Heart left ventricle (tissue), 16 donors: Measurements from ENCODE around the gene ALK. TPM values are rescaled to one million over a fixed set of nuclear protein-coding genes. Genes with fewer than 3 reads are reported as not detected.
"Not testable (repeated sequence)": the region's sequence is repeated elsewhere in the genome, so short reads cannot be mapped to it uniquely, and the experiment has no call there.

Experiments used
- ATAC-seq, 4 donors: fragments of 200-7000 bp; cut with Tn5 transposase; one replicate each; pipeline ENCODE4 v1.9.1; 2020 to 2022; ENCODE audit warnings: moderate library complexity in 4 of 4, mild to moderate bottlenecking in 3 of 4, moderate number of reproducible peaks in 1 of 4
- DNase-seq, 5 donors: peaks; one replicate each; pipeline ENCODE4 v3.0.0-alpha.2; 2020
- H3K27ac ChIP-seq, 12 donors: fragments of 200-600 bp; sonication (generic) in 4 of 12; one replicate each; pipeline versions ENCODE4 v1.5.0 to v1.8.0; 2016 to 2022; ENCODE audit warnings: mild to moderate bottlenecking in 2 of 12
- H3K27me3 ChIP-seq, 9 donors: fragments of 200-600 bp; sonication (generic) in 2 of 9; one replicate each; pipeline versions ENCODE4 v1.5.1 to v1.8.0; 2016 to 2022; ENCODE audit warnings: mild to moderate bottlenecking in 3 of 9
- H3K36me3 ChIP-seq, 9 donors: fragments of 200-600 bp; sonication (generic) in 2 of 9; one replicate each; pipeline versions ENCODE4 v1.5.0 to v1.8.0; 2018 to 2022; ENCODE audit warnings: mild to moderate bottlenecking in 2 of 9
- H3K4me1 ChIP-seq, 12 donors: fragments of 200-600 bp; sonication (generic) in 4 of 12; one replicate each; pipeline versions ENCODE4 v1.5.0 to v1.8.0; 2016 to 2022; ENCODE audit warnings: mild to moderate bottlenecking in 3 of 12
- H3K4me3 ChIP-seq, 12 donors: fragments of 200-600 bp; sonication (generic) in 4 of 12; one replicate each; pipeline versions ENCODE4 v1.5.0 to v1.8.0; 2017 to 2022; ENCODE audit warnings: mild to moderate bottlenecking in 9 of 12, moderate library complexity in 4 of 12
- H3K9me3 ChIP-seq, 12 donors: fragments of 200-600 bp; sonication (generic) in 4 of 12; one replicate each; pipeline versions ENCODE4 v1.5.0 to v1.8.0; 2016 to 2022; ENCODE audit warnings: mild to moderate bottlenecking in 1 of 12
- CTCF ChIP-seq, 12 donors: fragments of 200-600 bp; sonication (generic) in 4 of 12; IDR thresholded peaks; one replicate each; pipeline versions ENCODE4 v1.5.0 to v1.8.0; 2018 to 2022; ENCODE audit warnings: antibody characterized with exemption in 12 of 12, mild to moderate bottlenecking in 5 of 12
- POLR2A ChIP-seq, 2 donors: fragments of 450-650 bp; IDR thresholded peaks; one replicate each; pipeline ENCODE4 v1.6.1; 2017; ENCODE audit warnings: antibody characterized with exemption in 2 of 2, mild to moderate bottlenecking in 2 of 2, moderate library complexity in 2 of 2
- WGBS, 4 donors: extraction: QIAGEN DNeasy Blood & Tissue Kit in 2 of 4; methylation state at CpG; one replicate each; pipeline versions ENCODE4 v1.1.5 to v1.1.7; 2013 to 2018; 5-methylcytosine and 5-hydroxymethylcytosine counted together
- intact Hi-C, 10 donors: fragments of 100-400 bp; cut with DNase I; formaldehyde crosslinking; loops; one replicate each; pipeline versions ENCODE4 v1.11.1 to v1.14.2; 2022
- polyA plus RNA-seq, 2 donors: library from polyadenylated mRNA; stranded (reverse); fragments of 200-250 nt; gene quantifications; one replicate each; pipeline ENCODE4 v1.2.3, GENCODE V29; 2013
- total RNA-seq, 9 donors: library from RNA; depleted of rRNA in 2 of 9; stranded (reverse); fragments of >200 nt in 2 of 9; fragmentation: NEBNext Ultra II Directional in 3 of 9; extraction: Animal tissue kit (Norgen Biotek cat#: 25700) in 3 of 9; gene quantifications; one replicate each; pipeline versions ENCODE4 v1.1.0 to v1.2.4, GENCODE V29; 2016 to 2023
- donor health status: ischemic (EF 13 %, LVEDD 7.1; RV severe dilation, severe dysfunction).
- donor health status: healthy with polysubstance abuse.
- donor health status: DM: no; HTN: yes; CAD: no.
- donor health status: DM: no; HTN: no; CAD: no.
- donor health status: ischemic (EF 25% LVEDD 6.9; RV normal size, moderate dysfunction).
- donor health status: ischemic (EF 25% LVEDD 5.7; RV mildly dilated, moderate dysfunction).
- donor health status: healthy.
- donor health status: DM: yes; HTN: yes; CAD: no.
- donor health status: ischemic (EF 35%, LVEDD 5.7; RV mildly dilated, moderate dysfunction).
- donor health status: nonischemic (EF 11% LVEDD 7.7; RV severe dilation, severe dysfunction).
- donor health status: DM: yes; HTN: yes; CAD: no.
- donor health status: PGD.
- donor health status: ischemic (EF 29% LVEDD 5.4; RV normal size, mild dysfunction).
- donor health status: nonischemic (EF 23%, LVEDD 6.1; RV moderate dilation, normal function).

ALK gene
- total and polyA plus RNA-seq, 11 donors, result 0.05 to 0.50 (median 0.13) TPM; not detected in 5

GRCh38 chr2:29829841-29830240, 91.5 kb downstream of the ALK start:
- H3K4me3 ChIP-seq, result no peak overlapping the region
- no peaks in the 10 kb centered on the region for H3K9me3 ChIP-seq
- H3K4me1 ChIP-seq, result no peaks in the 10 kb centered on the region
- H3K27ac ChIP-seq, result no peak overlapping the region
- no peaks in the 10 kb centered on the region for H3K36me3 ChIP-seq
- H3K27me3 ChIP-seq, result no peaks in the 10 kb centered on the region
- DNase-seq (no peak), ATAC-seq (no peak)
- TF ChIP-seq POLR2A (IDR thresholded peaks at IDR 0.05) (no peak), CTCF (IDR thresholded peaks at IDR 0.05) (no peak)
- 75 to 88% (median 78%) methylated on average over 2 of the region's 2 CpGs for WGBS, 4 donors
- intact Hi-C loops, result no loop called here

- intact Hi-C loops, result not testable (repeated sequence)
- WGBS, 4 donors, result 29 to 77% (median 62%) methylated on average over 1 of the region's 1 CpG
Observed at GRCh38 chr2:29824145-29824544, 97.2 kb downstream of the ALK start.

GRCh38 chr2:29821591-29821990, 99.8 kb downstream of the ALK start:
- TF ChIP-seq POLR2A (IDR thresholded peaks at IDR 0.05) (no peak), CTCF (IDR thresholded peaks at IDR 0.05) (no peak)

More at GRCh38 chr2:29824145-29824544, 97.2 kb downstream of the ALK start:
- not testable (repeated sequence) for H3K4me1 ChIP-seq, H3K27ac ChIP-seq, DNase-seq, H3K9me3 ChIP-seq, H3K36me3 ChIP-seq, H3K27me3 ChIP-seq, ATAC-seq, H3K4me3 ChIP-seq
- peak in 3 of 12 donors; percentile 21 to 30 (median 25) for TF ChIP-seq CTCF (IDR thresholded peaks at IDR 0.05)

GRCh38 chr2:29819570-29819969, 101.8 kb downstream of the ALK start:
- no peak overlapping the region for H3K4me3 ChIP-seq
- DNase-seq (no peak), ATAC-seq (no peak)
- no peak for TF ChIP-seq CTCF (IDR thresholded peaks at IDR 0.05)
- H3K36me3 ChIP-seq, result no peaks in the 10 kb centered on the region
- no peaks in the 10 kb centered on the region for H3K27me3 ChIP-seq
- H3K9me3 ChIP-seq, result no peaks in the 10 kb centered on the region
- H3K27ac ChIP-seq, result no peak overlapping the region
- no peaks in the 10 kb centered on the region for H3K4me1 ChIP-seq
- intact Hi-C loops, result no loop called here

More at GRCh38 chr2:29821591-29821990, 99.8 kb downstream of the ALK start:
- DNase-seq (no peak), ATAC-seq (no peak)
- H3K36me3 ChIP-seq, result no peaks in the 10 kb centered on the region
- H3K9me3 ChIP-seq, result no peaks in the 10 kb centered on the region
- WGBS, 4 donors, result 73 to 85% (median 79%) methylated on average over 2 of the region's 2 CpGs
- intact Hi-C loops, result no loop called here
- no peak overlapping the region for H3K27ac ChIP-seq
- H3K27me3 ChIP-seq, result no peaks in the 10 kb centered on the region
- H3K4me1 ChIP-seq, result no peaks in the 10 kb centered on the region
- H3K4me3 ChIP-seq, result no peak overlapping the region
